HG03060 (cell line): ENCODE data around the gene SRRM1.
"Not testable (repeated sequence)": the region's sequence is repeated elsewhere in the genome, so short reads cannot be mapped to it uniquely, and the experiment has no call there.

Source experiments
- ATAC-seq: cut with Tn5 transposase; IDR thresholded peaks from one replicate; pipeline ENCODE4 v1.9.1; 2021; ENCODE audit warnings: low read depth, moderate number of reproducible peaks; ENCODE audit not compliant: unreplicated experiment

Gene SRRM1

DNA sequence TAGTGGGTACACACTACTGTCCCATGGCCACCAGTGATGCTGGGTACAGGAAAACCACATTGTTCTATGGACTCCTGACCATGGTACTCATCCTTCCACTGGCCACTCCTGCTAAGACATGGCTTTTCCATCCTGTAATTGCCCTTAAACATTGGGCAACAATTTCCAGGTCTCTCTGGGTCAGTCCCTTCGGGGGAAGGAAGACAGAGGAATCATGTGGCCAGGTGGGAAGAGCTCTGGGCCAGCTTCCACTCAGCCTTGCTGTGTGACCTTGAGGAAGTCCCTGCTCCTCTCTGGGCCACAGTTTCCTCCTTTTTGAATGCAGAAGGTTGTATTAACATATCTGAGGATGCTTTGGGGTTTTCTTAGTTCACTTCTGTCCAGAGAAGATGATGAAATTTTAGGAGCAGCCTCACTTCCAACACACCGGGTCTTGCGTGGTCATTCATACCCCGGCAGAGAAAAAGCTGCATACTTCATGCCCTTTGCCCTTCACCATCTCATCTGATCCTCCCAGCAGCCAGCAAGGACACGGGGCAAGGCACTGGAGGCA is 50.8 kb downstream of the SRRM1 start:
- no peak for ATAC-seq

- no peak for ATAC-seq
These were observed 51.3 kb downstream of the SRRM1 start for GRCh38 chr1:24694380-24694843.

DNA sequence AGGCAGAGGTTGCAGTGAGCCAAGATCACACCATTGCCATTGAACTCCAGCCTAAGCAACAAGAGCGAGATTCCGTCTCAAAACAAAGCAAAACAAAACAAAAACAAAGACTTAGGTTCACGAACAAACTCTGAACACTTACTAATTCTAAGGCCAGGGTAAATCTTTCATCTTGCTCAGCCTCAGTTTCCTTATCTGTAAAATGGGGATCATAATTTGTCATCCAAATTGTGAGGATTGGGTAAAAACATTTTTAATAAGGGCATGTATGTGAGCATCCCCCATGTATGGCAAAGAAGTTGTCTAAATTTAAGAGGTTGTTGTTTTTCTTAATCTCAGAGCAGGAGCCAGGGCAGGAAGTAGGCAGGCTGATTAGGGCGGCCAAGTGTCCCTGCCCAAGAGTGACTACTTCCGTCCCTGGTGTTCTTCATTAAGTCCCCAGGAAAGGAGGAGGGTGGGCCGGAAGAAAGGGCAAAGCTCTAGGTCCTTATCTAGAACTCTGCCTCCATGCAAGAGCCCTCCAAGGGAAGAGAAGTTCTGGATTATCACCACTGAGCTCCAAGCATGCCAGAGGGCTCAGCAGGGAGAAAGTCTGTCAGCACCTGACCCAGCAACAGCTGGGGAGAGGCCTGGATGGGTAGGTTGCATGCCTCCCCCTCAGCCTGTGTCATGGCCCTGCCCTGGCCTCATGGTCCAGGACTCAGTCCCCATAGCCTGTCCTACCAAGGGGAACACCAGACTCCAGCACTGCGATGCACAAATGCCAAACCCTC is 52.3 kb downstream of the SRRM1 start:
- ATAC-seq = no peak

DNA sequence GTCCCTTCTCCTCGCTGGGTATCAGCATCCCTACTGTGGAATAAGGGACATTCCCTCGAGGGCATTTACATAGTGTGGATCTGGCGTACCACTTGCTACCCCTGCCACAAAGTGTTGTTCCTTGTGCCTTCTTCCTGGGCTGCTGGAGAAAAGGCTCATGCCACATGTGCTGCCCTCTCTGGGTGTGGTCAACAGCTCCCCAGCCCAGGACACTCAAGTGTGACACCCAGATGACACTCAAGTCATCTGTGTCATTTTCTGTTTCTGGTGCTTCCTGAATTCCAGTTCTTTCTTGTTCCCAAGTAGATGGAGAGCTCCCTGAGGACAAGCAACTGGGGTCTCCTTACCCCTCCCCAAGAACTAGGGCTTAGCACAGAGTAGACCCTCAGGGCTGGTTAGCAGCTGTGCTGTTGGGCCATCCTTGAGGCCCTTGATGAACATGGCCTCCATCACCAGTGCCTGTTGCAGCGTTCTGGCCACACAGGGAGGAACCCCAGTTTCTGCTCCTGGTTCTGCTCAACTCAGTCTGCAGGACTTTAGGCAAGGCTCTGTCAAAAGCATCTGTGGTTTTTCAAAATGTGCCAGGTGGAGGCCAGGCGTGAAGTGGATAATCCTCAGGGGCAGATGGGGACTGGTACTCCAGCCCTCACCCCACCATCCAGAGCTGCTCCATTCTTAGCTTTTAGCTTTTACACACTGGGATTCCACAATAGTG is 53.1 kb downstream of the SRRM1 start:
- no peak for ATAC-seq

DNA sequence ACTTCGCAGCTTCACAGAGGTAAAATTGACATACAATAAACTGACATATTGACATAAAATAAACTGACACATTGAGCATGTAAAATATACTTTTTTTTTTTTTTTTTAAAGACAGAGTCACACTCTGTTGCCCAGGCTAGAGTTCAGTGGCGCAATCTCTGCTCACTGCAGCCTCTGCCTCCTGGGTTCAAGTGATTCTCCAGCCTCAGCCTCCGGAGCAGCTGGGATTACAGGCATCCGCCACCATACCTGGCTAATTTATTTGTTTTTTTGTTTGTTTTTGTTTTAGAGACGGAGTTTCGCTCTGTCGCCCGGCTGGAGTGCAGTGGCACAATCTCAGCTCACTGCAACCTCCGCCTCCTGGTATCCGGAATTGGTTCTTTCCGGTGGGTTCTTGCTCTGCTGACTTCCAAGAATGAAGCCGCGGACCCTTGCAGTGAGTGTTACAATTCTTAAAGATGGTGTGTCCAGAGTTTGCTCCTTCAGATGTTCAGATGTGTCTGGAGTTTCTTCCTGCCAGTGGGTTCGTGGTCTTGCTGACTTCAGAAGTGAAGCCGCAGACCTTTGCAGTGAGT is 53.7 kb downstream of the SRRM1 start:
- no peak for ATAC-seq

DNA sequence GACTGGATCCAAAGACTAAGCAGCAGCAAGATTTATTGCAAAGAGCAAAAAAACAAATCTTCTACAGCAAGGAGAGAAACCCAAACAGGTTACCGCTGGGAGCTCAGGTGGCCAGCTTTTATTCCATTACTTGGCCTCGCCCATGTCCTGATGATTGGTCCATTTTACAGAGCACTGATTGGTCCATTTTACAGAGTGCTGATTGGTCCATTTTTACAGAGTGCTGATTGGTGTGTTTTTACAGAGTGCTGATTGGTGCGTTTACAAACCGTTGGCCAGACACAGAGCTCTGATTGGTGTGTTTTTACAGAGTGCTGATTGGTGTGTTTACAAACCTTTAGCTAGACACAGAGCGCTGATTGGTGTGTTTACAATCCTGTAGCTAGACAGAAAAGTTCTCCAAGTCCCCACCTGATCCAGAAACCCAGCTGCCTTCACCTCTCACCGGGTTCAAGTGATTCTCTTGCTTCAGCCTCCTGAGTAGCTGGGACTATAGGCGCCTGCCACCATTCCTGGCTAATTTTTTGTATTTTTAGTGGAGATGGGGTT is 54.4 kb downstream of the SRRM1 start:
- not testable (repeated sequence) for ATAC-seq

DNA sequence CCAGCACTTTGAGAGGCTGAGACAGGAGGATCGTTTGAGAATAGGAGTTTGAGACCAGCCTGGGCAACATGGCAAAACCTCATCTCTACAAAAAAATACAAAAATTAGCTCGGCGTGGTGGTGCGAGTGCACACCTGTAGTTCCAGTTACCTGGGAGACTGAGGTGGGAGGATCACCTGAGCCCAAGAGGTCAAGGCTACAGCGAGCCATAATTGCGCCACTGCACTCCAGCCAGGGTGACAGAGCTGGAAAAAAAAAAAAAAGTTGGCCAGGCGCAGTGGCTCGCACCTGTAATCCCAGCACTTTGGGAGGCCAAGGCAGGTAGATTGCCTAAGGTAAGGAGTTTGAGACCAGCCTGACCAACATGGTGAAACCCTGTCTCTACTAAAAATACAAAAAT is 55.2 kb downstream of the SRRM1 start:
- ATAC-seq = not testable (repeated sequence)

DNA sequence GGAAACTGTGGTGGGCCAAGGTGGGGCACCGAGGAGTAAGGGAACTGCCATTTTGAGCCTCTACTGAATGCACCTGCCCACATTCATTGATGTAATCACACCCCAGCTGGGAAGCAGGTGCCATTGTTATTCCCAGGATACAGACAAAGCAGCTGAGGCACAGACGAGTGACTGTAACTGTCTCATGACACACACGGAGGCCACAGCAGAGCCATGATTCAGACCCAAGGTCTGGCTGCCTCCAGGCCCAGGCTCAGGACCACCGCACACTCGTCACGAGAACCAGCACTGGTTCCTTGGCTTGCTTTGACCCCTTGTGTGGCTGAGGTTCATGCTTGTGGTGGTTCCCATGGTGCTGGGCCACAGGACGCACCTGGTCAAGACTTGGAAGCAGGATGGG is 56.5 kb downstream of the SRRM1 start:
- no peak for ATAC-seq

DNA sequence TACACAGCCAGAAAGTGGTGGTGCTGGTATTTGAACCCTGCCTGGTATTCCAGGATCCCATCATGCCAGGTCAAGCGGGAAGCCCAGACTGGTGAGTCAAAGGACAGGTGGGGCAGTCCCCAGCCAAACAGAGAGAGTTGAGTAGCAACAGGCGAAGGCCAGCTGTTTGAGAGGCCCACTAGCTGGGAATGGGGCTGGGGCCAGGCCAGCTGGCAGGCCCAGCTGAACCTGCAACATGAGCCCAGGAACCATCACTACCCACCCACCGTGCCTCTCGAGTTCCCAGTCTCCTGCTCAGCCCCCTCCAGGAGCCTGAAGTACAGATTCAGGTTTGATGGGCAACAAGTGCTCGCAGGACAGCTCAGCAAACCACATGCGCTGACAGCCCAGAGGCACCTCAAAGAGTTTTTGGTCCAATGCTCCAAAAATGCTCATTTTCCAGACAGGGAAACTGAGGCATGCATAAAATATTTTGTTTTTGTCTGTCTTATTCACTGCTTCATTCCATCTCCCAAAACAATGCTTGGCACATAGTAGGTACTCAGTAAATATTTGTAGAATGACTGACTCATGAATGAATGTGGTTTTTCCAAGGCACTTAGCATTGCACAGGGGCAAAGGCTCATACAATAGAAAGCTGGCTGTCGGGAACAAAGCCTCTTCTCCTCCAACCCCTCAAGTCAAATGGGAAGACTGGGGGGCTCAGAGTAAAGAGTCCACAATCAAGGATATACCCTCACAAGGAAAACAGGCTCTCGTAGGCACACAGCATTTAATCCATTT is 59.6 kb downstream of the SRRM1 start:
- no peak for ATAC-seq

GRCh38 chr1:24704411-24705259 is 61.5 kb downstream of the SRRM1 start:
- no peak for ATAC-seq

DNA sequence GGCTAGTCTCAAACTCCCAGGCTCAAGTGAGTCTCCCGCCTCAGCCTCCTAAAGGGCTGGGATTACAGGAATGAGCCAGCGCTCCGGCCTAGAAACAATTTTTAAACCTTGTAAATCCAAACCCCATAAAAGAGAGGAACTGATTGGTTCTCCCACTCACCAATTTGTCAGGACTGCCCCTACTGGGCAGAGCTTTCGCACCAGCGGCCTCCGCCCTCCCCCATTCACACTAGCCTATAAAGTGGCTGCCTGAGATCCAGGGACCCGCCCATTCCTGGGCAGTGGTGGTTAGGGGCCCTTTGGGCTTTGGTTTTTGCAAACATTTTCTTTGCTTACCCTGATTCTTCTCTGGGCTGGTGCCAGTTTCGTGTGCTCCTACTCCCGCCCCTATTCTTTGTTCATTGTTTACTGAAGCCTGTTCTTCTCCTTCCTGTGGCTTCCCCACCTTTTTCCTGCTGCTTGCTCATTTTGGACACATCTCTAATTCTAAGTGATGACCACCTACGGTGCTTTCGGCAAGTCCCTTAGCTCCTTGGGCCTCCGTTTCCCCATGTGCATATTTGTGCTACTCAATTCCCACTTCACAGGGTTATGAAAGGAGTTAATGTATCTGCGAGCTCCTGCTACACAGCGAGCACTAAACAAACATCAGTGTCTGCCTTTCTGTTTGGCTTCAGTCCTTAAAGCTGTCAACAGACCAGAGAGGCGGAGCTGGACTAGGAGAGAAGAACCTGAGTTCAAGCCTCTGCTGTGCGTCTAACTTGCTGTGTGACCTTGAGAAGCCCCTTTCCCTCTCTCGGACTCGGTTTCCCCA is 62.4 kb downstream of the SRRM1 start:
- ATAC-seq = no peak

GRCh38 chr1:24706074-24706389 is 62.9 kb downstream of the SRRM1 start:
- not testable (repeated sequence) for ATAC-seq

DNA sequence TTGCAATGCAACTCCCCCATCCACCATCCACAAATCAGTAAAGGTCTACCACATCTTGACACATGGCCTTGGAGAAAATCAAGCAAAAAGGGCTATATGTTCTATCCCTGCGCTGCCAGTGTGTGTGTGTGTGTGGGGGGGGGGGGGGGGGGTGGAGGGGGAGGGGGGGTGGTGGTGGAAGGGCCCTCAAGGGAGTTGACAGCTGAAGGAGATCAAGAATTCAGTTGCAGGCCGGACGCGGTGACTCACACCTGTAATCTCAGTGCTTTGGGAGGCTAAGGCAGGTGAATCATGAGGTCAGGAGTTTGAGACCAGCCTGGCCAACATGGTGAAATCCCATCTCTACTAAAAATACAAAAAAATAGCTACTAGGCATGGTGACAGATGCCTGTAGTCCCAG is 64.6 kb downstream of the SRRM1 start:
- no peak for ATAC-seq

GRCh38 chr1:24708938-24709337 is 65.8 kb downstream of the SRRM1 start:
- ATAC-seq = no peak

GRCh38 chr1:24709791-24710441 is 66.8 kb downstream of the SRRM1 start:
- ATAC-seq = no peak

- ATAC-seq = no peak
These were observed 68.2 kb downstream of the SRRM1 start for GRCh38 chr1:24711329-24711728.

DNA sequence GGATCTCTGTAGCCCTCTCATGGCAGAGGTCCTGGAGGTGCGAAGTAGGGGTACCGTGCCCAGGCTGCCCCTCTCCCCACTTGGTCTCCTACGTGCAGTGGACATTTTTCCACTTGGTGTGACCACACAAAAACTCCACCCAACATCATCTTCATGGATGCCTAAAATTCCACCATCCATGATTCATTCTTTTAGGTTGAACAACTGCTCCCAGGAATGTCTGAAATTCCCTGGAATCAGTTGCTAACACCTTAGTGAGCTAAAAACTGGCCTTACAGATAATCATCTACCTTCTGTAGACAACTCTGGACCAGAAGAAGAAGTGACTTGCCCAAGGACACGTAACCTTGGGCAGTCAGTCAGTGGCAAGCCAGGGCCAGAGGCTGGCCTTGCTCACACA is 70.1 kb downstream of the SRRM1 start:
- ATAC-seq = no peak

- ATAC-seq = no peak
These were observed 70.6 kb downstream of the SRRM1 start for GRCh38 chr1:24713736-24714135.
